ENCODE results near the gene RBAK.
"Not testable (repeated sequence)": the region's sequence is repeated elsewhere in the genome, so short reads cannot be mapped to it uniquely, and the experiment has no call there.

DNA sequence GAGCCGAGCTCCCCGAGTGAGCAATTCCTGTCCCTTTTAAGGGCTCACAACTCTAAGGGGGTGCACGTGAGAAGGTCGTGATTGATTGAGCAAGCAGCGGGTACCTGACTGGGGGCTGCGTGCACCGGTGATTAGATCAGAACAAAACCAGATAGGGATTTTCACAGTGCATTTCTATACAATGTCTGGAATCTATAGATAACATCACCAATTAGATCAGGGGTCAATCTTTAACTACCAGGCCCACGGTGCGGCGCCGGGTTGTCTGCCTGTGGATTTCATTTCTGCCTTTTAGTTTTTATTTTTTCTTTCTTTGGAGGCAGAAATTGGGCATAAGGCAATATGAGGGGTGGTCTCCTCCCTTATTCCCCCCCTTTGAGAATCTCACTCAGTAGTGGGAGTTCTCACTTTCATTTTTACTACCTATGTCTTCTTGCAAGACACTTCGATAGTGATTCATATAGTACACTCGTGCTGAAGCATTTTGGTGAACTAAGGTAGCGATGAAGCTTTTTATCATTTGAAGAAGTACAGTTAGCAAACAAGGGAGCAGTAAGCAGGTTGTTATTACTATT lies 24.6 kb upstream of the RBAK start:
- TF ChIP-seq, protein P1, sequence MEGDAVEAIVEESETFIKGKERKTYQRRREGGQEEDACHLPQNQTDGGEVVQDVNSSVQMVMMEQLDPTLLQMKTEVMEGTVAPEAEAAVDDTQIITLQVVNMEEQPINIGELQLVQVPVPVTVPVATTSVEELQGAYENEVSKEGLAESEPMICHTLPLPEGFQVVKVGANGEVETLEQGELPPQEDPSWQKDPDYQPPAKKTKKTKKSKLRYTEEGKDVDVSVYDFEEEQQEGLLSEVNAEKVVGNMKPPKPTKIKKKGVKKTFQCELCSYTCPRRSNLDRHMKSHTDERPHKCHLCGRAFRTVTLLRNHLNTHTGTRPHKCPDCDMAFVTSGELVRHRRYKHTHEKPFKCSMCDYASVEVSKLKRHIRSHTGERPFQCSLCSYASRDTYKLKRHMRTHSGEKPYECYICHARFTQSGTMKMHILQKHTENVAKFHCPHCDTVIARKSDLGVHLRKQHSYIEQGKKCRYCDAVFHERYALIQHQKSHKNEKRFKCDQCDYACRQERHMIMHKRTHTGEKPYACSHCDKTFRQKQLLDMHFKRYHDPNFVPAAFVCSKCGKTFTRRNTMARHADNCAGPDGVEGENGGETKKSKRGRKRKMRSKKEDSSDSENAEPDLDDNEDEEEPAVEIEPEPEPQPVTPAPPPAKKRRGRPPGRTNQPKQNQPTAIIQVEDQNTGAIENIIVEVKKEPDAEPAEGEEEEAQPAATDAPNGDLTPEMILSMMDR (IDR thresholded peaks at IDR 0.05) = not testable (repeated sequence)
- not testable (repeated sequence) for TF ChIP-seq POLR2A (IDR thresholded peaks at IDR 0.05)
